Vagina (tissue), 2 donors: ENCODE results near the gene DGKI.

Experiments
- POLR2AphosphoS5 ChIP-seq, 2 donors: sonication (generic); formaldehyde crosslinking; IDR thresholded peaks; one replicate each; pipeline ENCODE4 v1.9.0; 2017; ENCODE audit warnings: antibody characterized with exemption in 2 of 2, mild to moderate bottlenecking in 2 of 2, low read depth in 1 of 2; ENCODE audit not compliant: insufficient read depth in 1 of 2
- TF ChIP-seq, protein P1 (sequence below), 3 experiments: fragments of 450-650 bp in 2 of 3; fragments of 200-600 bp in 1 of 3; sonication (generic) in 1 of 3; IDR thresholded peaks; one replicate each; pipeline ENCODE4 v1.5.1; 2017 to 2019; ENCODE audit warnings: antibody characterized with exemption in 3 of 3, mild to moderate bottlenecking in 2 of 3, moderate library complexity in 2 of 3

DNA sequence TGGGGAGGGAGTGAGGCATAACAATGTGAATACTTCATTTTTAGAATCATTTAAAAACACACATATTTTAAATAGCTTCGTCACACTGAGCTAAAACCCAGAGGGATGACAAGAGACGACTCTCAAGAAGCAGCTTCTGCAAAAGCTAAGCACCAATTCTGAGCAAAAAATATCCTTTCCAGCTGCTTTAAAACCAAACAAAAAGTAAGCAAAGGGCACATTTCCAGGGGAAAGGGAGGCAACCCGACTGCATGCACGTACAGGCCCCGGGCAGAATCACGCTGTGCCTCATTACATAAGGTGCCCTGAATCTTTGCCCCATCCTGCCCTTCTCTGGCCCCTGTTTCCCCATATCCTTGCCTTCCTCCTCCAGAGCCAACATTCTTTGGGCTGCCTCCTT lies 78.4 kb downstream of the DGKI start:
- no peak for TF ChIP-seq POLR2AphosphoS5 (IDR thresholded peaks at IDR 0.05; ENCODE audit: insufficient read depth in 1 of 2, low read depth in 1 of 2)
- TF ChIP-seq, protein P1, sequence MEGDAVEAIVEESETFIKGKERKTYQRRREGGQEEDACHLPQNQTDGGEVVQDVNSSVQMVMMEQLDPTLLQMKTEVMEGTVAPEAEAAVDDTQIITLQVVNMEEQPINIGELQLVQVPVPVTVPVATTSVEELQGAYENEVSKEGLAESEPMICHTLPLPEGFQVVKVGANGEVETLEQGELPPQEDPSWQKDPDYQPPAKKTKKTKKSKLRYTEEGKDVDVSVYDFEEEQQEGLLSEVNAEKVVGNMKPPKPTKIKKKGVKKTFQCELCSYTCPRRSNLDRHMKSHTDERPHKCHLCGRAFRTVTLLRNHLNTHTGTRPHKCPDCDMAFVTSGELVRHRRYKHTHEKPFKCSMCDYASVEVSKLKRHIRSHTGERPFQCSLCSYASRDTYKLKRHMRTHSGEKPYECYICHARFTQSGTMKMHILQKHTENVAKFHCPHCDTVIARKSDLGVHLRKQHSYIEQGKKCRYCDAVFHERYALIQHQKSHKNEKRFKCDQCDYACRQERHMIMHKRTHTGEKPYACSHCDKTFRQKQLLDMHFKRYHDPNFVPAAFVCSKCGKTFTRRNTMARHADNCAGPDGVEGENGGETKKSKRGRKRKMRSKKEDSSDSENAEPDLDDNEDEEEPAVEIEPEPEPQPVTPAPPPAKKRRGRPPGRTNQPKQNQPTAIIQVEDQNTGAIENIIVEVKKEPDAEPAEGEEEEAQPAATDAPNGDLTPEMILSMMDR (IDR thresholded peaks at IDR 0.05), result no peak
